ENCODE results near the gene CCIN.
"Not testable (repeated sequence)": the region's sequence is repeated elsewhere in the genome, so short reads cannot be mapped to it uniquely, and the experiment has no call there.

CCIN gene

GRCh38 chr9:36158122-36158521, 11.1 kb upstream of the CCIN start:
- FAIRE-seq (no peak), DNase-seq (ENCODE audit: insufficient read length, low spot score) (no peak)

DNA sequence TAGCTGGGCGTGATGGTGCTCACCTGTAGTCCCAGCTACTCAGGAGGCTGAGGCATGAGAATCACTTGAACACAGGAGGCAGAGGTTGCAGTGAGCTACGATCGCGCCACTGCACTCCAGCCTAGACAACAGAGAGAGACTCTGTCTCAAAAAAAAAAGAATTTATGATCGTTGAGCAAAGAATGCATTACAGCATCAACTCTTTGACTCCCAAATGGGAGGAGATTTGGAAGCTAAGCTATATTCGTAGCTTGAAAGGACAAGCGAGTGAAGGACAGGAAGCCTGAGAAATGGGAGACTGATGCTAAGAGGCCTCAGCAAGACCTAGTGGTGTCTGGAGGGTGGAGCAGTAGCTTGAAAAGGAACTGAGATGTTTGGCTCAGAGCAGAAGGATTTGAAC, 10.3 kb upstream of the CCIN start:
- FAIRE-seq (no peak), DNase-seq (ENCODE audit: insufficient read length, low spot score) (no peak)

- FAIRE-seq, result not testable (repeated sequence)
Measured at GRCh38 chr9:36159509-36159908, 9.7 kb upstream of the CCIN start.

GRCh38 chr9:36160126-36160525, 9.1 kb upstream of the CCIN start:
- DNase-seq (ENCODE audit: insufficient read length, low spot score); FAIRE-seq: not testable (repeated sequence)

More at GRCh38 chr9:36159509-36159908, 9.7 kb upstream of the CCIN start:
- DNase-seq (ENCODE audit: insufficient read length, low spot score), result not testable (repeated sequence)

GRCh38 chr9:36161187-36161586, 8.0 kb upstream of the CCIN start:
- DNase-seq (ENCODE audit: insufficient read length, low spot score) (no peak), FAIRE-seq (no peak)

DNA sequence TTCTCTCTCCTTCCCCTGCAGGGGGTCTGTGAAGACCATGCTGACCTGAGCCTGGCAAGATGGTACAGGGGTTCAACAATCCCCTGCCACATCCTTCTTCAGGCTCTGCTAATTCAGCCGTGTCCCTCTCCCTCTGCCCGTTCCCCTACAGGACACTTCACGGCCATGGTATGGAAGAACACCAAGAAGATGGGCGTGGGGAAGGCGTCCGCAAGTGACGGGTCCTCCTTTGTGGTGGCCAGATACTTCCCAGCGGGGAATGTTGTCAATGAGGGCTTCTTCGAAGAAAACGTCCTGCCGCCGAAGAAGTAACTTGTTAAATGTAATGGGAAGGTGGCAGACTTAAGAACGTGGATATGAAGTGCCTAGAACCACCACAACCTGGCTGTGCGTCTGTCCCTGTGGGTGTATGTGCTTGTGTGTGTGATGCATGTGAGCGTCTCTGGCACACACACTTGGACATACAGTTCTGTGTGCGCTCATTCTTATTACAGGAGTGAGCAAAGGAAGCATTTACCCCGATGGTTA, 6.9 kb upstream of the CCIN start:
- DNase-seq (ENCODE audit: insufficient read length, low spot score) (no peak), FAIRE-seq (no peak)

GRCh38 chr9:36163049-36163785, 6.0 kb upstream of the CCIN start:
- FAIRE-seq (no peak), DNase-seq (ENCODE audit: insufficient read length, low spot score) (no peak)

GRCh38 chr9:36163786-36164170, 5.4 kb upstream of the CCIN start:
- DNase-seq (ENCODE audit: insufficient read length, low spot score) (no peak), FAIRE-seq (no peak)

- FAIRE-seq (no peak), DNase-seq (ENCODE audit: insufficient read length, low spot score) (no peak)
Measured at GRCh38 chr9:36164372-36164771, 4.8 kb upstream of the CCIN start.

GRCh38 chr9:36164989-36165388, 4.2 kb upstream of the CCIN start:
- no peak for FAIRE-seq

DNA sequence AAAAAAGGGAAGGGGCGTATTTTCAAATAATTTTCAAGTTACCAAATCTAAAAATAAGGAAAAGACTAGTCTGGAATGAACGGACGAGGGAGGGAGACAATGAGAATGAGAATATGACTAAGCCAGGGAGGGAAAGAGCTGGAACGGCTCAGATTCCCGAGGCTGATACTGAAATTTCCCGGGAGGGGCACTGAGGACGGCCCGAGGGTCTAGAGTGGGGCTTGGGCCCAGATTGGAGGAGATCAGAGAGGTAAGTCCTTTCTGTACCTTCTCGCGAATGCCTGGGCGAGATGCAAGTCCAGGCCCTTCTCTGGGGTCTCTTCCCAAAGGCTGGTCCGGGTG, 3.4 kb upstream of the CCIN start:
- no peak for DNase-seq (ENCODE audit: insufficient read length, low spot score)
- FAIRE-seq, result no peak

More at GRCh38 chr9:36164989-36165388, 4.2 kb upstream of the CCIN start:
- DNase-seq (ENCODE audit: insufficient read length, low spot score), result no peak

DNA sequence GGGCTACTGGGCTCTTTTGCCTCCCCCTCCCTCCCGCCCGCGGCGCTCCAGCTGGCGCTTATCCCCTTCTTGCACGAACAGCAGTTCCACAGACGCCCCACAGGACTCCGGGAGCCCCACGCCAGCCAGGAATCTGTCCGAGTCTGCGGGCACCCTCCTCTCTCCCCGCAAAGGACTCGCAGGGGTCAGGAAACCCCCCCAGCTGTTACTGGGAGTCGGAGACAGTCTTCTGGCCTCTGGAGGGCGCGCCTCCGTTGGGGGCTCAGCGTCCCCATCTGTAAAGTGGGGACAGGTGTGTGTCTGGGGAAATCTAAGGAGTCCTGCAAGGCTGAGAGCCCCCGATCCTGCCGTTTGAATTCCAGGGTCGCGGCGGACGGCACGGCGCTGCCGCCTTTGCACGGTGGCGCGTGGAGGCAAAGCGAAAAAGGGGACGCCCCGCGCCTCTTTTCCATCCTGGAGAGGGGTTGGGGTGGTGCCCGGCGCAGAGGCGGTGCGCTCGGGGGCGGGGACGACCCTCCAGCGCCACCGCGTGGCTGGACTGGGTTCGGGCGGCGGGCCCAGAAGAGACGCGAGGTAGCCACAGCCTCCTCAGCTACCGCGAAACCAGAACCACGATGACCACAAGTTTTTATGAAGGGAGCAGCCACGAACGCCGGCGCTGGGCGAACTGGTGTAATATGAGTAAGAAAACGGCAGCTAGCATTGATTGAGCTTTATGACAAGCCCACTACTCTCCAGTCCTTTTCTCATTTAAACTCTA, 2.8 kb upstream of the CCIN start:
- FAIRE-seq (peak; percentile 64), DNase-seq (ENCODE audit: insufficient read length, low spot score) (peak; percentile 82)

DNA sequence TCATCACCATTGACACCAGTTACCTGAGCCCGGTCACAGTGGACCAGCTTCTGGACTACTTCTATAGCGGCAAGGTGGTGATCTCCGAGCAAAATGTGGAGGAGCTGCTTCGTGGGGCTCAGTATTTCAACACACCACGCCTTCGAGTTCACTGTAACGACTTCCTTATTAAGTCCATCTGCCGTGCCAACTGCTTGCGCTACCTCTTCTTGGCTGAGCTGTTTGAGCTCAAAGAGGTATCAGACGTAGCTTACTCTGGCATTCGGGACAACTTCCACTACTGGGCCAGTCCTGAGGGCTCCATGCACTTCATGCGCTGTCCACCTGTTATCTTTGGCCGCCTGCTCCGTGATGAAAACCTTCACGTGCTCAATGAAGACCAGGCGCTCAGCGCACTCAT, 520 bp downstream of the CCIN start:
- DNase-seq (ENCODE audit: insufficient read length, low spot score), result no peak

DNA sequence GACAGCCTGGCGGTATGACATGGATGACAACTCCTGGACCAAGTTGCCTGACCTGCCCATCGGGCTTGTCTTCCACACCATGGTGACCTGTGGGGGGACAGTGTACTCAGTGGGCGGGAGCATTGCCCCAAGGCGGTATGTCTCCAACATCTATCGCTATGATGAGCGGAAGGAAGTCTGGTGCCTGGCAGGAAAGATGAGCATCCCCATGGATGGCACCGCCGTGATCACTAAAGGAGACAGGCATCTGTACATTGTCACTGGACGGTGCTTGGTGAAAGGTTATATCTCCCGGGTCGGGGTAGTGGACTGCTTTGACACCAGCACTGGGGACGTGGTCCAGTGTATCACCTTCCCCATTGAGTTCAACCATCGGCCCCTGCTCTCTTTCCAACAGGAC, 1.3 kb downstream of the CCIN start:
- DNase-seq (ENCODE audit: insufficient read length, low spot score) (no peak), FAIRE-seq (no peak)

More for the DNA sequence above, 520 bp downstream of the CCIN start:
- no peak for FAIRE-seq

GRCh38 chr9:36173861-36174260, 4.7 kb downstream of the CCIN start:
- FAIRE-seq (no peak), DNase-seq (ENCODE audit: insufficient read length, low spot score) (no peak)

DNA sequence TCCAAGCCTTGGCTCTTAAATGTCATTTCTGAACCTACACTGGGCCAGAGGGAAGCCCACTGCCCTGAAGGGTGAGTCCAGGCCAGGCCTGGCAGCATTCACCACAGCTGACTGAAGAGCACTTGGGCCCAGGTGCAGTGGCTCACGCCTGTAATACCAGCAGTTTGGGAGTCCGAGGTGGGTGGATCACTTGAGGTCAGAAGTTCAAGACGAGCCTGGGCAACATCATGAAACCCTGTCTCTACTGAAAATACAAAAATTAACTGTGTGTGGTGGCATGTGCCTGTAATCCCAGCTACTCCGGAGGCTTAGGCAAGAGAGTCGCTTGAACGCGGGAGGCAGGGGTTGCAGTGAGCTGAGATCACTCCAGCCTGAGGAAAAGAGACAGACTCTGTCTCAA, 5.1 kb downstream of the CCIN start:
- FAIRE-seq, result no peak
- no peak for DNase-seq (ENCODE audit: insufficient read length, low spot score)

GRCh38 chr9:36174731-36175130, 5.5 kb downstream of the CCIN start:
- DNase-seq (ENCODE audit: insufficient read length, low spot score), result no peak
- FAIRE-seq, result no peak

- FAIRE-seq; DNase-seq (ENCODE audit: insufficient read length, low spot score): not testable (repeated sequence)
Measured at GRCh38 chr9:36175209-36175608, 6.0 kb downstream of the CCIN start.

- not testable (repeated sequence) for DNase-seq (ENCODE audit: insufficient read length, low spot score); FAIRE-seq
Measured at GRCh38 chr9:36176496-36176895, 7.3 kb downstream of the CCIN start.

DNA sequence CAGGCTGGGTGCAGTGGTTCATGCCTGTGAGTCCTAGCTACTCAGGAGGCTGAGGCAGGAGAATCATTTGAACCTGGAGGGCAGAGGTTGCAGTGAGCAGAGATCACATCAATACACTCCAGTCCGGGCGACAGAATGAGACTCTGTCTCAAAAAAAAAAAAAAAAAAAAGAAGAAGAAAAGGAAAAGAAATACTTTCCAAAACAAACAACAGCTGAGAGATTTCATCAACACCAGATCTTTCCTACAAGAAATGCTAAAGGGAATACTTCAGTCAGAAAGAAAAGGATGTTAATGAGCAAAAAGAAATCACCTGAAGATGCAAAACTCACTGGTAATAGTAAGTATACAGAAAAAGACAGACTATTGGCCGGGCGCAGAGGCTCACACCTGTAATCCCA, 8.4 kb downstream of the CCIN start:
- FAIRE-seq (no peak), DNase-seq (ENCODE audit: insufficient read length, low spot score) (no peak)

DNA sequence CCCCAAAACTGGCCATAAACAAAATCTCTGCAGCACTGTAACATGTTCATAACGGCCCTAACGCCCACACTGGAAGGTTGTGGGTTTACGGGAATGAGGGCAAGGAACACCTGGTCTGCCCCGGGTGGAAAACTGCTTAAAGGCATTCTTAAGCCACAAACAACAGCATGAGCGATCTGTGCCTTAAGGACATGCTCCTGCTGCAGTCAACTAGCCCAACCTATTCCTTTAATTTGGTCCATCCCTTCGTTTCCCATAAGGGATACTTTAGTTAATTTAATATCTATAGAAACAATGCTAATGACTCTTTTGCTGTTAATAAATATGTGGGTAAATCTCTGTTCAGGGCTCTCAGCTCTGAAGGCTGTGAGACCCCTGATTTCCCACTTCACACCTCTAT, 11.1 kb downstream of the CCIN start:
- FAIRE-seq; DNase-seq (ENCODE audit: insufficient read length, low spot score): not testable (repeated sequence)

- no peak for DNase-seq (ENCODE audit: insufficient read length, low spot score)
- no peak for FAIRE-seq
Measured at GRCh38 chr9:36187414-36187813, 18.2 kb downstream of the CCIN start.
